Astrocyte (in vitro differentiated cells and primary cell): ENCODE results near the gene MSANTD7. TPM values are rescaled to one million over a fixed set of nuclear protein-coding genes. Genes with fewer than 3 reads are reported as not detected.

Source experiments
- DNase-seq: peaks from one replicate; pipeline ENCODE4 v3.0.0-alpha.2; 2010; ENCODE audit warnings: low read depth
- FAIRE-seq: peaks from 2 replicates; lab custom pipeline; 2011; peaks lifted over from hg19 to GRCh38; lab: Jason Lieb, UNC
- H2AFZ ChIP-seq: 2 replicates; pipeline ENCODE4 v1.6.0; 2012; ENCODE audit warnings: low read depth, low read length, inconsistent platforms
- H3K27ac ChIP-seq: 2 replicates; pipeline ENCODE4 v1.5.1; 2011; ENCODE audit warnings: low read depth, low read length, inconsistent platforms
- H3K27me3 ChIP-seq: 2 replicates; pipeline ENCODE4 v1.6.0; 2011; ENCODE audit warnings: low read length, inconsistent platforms; ENCODE audit not compliant: insufficient read depth
- H3K36me3 ChIP-seq: 2 replicates; pipeline ENCODE4 v1.5.1; 2011; ENCODE audit warnings: low read length, inconsistent platforms; ENCODE audit not compliant: insufficient read depth
- H3K4me1 ChIP-seq: 2 replicates; pipeline ENCODE4 v1.5.1; 2011; ENCODE audit warnings: low read length, inconsistent platforms; ENCODE audit not compliant: insufficient read depth
- H3K4me2 ChIP-seq: 2 replicates; pipeline ENCODE4 v1.6.0; 2012; ENCODE audit warnings: low read length, inconsistent platforms
- H3K4me3 ChIP-seq: 2 replicates; pipeline ENCODE4 v1.5.1; 2011; ENCODE audit warnings: low read depth, mild to moderate bottlenecking, low read length, inconsistent platforms; ENCODE audit not compliant: insufficient read depth
- H3K79me2 ChIP-seq: 2 replicates; pipeline ENCODE4 v1.6.0; 2012; ENCODE audit warnings: mild to moderate bottlenecking, low read length, inconsistent platforms; ENCODE audit not compliant: insufficient read depth
- H3K9ac ChIP-seq: 2 replicates; pipeline ENCODE4 v1.6.0; 2012; ENCODE audit warnings: mild to moderate bottlenecking, low read length, inconsistent platforms
- H3K9me3 ChIP-seq: 2 replicates; pipeline ENCODE4 v1.5.1; 2012; ENCODE audit warnings: low read depth, mild to moderate bottlenecking, low read length, inconsistent platforms; ENCODE audit not compliant: insufficient read depth
- H4K20me1 ChIP-seq: 2 replicates; pipeline ENCODE4 v1.6.0; 2012; ENCODE audit warnings: low read length, inconsistent platforms; ENCODE audit not compliant: insufficient read depth
- H3K27ac Mint-ChIP-seq: one replicate; pipeline ENCODE4 v1.8.0; 2021; ENCODE audit warnings: mild to moderate bottlenecking, mixed read lengths; ENCODE audit not compliant: unreplicated experiment
- H3K27me3 Mint-ChIP-seq: one replicate; pipeline ENCODE4 v1.8.0; 2021; ENCODE audit warnings: low read depth, mixed read lengths; ENCODE audit not compliant: unreplicated experiment
- H3K36me3 Mint-ChIP-seq: one replicate; pipeline ENCODE4 v1.8.0; 2021; ENCODE audit warnings: low read depth, mixed read lengths; ENCODE audit not compliant: unreplicated experiment
- H3K4me1 Mint-ChIP-seq: one replicate; pipeline ENCODE4 v1.8.0; 2021; ENCODE audit warnings: low read depth, mixed read lengths; ENCODE audit not compliant: unreplicated experiment
- H3K4me3 Mint-ChIP-seq: one replicate; pipeline ENCODE4 v1.8.0; 2021; ENCODE audit warnings: mild to moderate bottlenecking, moderate library complexity, mixed read lengths; ENCODE audit not compliant: unreplicated experiment
- H3K9me3 Mint-ChIP-seq: one replicate; pipeline ENCODE4 v1.8.0; 2021; ENCODE audit warnings: mild to moderate bottlenecking, mixed read lengths; ENCODE audit not compliant: unreplicated experiment
- CTCF ChIP-seq: IDR thresholded peaks from 2 replicates; pipeline ENCODE4 v1.5.1; 2011; ENCODE audit warnings: low read depth, mild to moderate bottlenecking, inconsistent platforms, low read length, moderate library complexity; ENCODE audit not compliant: insufficient read depth
- EZH2 ChIP-seq: IDR thresholded peaks from 2 replicates; pipeline ENCODE4 v1.6.1; 2012; ENCODE audit warnings: mild to moderate bottlenecking, low read length, inconsistent platforms; ENCODE audit not compliant: insufficient read depth
- total RNA-seq: library from RNA; stranded (reverse); gene quantifications from 2 replicates; pipeline ENCODE4 v1.2.1, GENCODE V29; 2021

Gene MSANTD7
- total RNA-seq, 1 donor from 2014 or later: 16.0 TPM

DNA sequence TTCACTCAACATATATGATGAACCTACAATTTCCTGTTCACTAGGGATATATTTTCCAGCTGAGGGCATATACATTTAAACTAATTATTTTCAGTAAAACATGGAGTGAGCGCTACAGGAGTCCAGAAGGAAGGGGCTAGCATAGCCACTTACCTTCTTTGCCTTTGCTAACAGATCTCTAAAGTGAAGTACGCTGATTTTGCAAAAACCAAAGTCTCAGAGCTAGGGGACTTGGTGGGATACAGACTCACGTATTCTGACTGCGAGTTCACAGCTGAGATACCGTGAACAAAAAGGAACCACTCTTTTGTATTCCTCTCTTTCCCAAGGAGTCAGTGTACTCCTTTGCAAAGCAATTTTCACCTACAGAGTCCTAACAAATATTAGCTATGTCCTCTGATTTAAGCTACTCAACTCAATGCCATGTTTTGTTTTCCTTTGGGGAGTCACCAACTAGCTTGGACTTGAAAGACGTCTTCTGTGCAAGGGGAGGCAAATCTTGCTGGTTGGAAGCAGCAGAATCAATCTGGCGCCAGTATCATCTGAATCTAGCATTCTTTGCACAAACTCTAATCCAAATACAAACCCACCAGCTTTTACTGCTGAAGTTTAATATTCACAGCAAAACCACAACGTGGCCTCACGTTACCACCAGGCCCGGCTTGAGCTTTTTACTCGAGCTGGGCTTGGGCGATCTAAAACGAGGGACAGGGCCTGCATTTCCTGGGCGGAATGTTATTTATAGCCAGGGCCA, 926 bp upstream of the MSANTD7 start:
- Histone ChIP-seq H3K4me1 (peaks cover 8% of the 10 kb centered on the region), H3K9ac (peak overlapping the region; percentile 99), H3K4me3 (peak overlapping the region; percentile 94), H3K27me3 (no peaks in the 10 kb centered on the region), H3K36me3 (peaks cover 13% of the 10 kb centered on the region), H2AFZ (peak overlapping the region; percentile 87), H3K9me3 (no peaks in the 10 kb centered on the region), H3K4me2 (peak overlapping the region; percentile 92), H4K20me1 (peaks cover 7% of the 10 kb centered on the region), H3K79me2 (peaks cover 31% of the 10 kb centered on the region), H3K27ac (peak overlapping the region; percentile 89)
- Mint-ChIP-seq H3K4me3 (peak overlapping the region; percentile 98), H3K36me3 (no peaks in the 10 kb centered on the region), H3K4me1 (peaks cover 2% of the 10 kb centered on the region), H3K27ac (peak overlapping the region; percentile 54), H3K27me3 (no peaks in the 10 kb centered on the region), H3K9me3 (no peaks in the 10 kb centered on the region)
- TF ChIP-seq CTCF (no peak), EZH2 (no peak)
- DNase-seq (peak; percentile 53), FAIRE-seq (no peak)

DNA sequence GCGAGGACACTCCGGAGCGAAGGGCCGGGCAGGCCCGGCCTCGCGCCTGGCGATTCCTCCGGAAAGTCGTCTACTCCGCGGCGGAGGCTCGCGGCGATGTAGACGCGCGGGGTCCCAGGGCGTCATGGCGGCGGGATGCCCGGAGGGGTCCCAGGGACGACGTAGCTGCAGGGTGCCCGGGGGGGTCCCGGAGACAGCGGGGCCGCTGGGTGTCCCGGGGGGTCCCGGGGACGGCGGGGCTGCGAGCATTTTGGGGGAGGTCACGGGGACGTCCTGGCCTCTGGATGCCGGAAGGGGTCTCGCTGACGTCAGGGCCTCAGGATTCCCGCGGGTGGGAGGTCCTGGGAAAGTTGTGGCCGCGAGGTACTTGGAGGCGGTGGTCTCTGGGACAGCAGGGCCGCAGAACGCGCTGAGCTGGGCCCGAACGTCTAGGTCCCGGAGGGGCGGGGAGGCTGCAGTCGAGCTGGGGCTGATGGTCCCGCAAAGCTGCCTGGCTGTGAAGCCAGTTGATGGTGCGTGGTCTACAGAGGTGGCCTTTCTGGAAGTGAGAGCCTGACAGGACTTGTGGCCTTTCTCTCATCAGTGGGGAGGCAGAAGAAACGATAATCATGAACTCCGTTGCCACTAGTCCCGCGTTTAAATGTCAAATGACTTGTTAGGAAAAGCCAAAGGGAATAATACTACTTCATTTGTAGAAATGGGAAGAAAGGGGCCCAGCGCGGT, 637 bp downstream of the MSANTD7 start:
- peak overlapping the region; percentile 97 for H3K27ac ChIP-seq
- peak overlapping the region; percentile 89 for H3K27ac Mint-ChIP-seq
- TF ChIP-seq CTCF (no peak), EZH2 (no peak)

More for the DNA sequence above, 637 bp downstream of the MSANTD7 start:
- Histone ChIP-seq H3K79me2 (peaks cover 36% of the 10 kb centered on the region), H3K4me1 (peaks cover 8% of the 10 kb centered on the region), H3K4me3 (peak overlapping the region; percentile 94), H3K9ac (peak overlapping the region; percentile 99), H4K20me1 (peaks cover 7% of the 10 kb centered on the region), H3K36me3 (peaks cover 25% of the 10 kb centered on the region), H3K27me3 (no peaks in the 10 kb centered on the region), H3K4me2 (peak overlapping the region; percentile 92), H2AFZ (peak overlapping the region; percentile 96), H3K9me3 (no peaks in the 10 kb centered on the region)
- Mint-ChIP-seq H3K9me3 (no peaks in the 10 kb centered on the region), H3K4me1 (peaks cover 2% of the 10 kb centered on the region), H3K36me3 (peaks cover 2% of the 10 kb centered on the region), H3K27me3 (no peaks in the 10 kb centered on the region), H3K4me3 (peak overlapping the region; percentile 98)
- peak; percentile 19 for DNase-seq
- FAIRE-seq: no peak
